HG03103 (cell line): ENCODE data around the gene FAM20C.

Experiments
- ATAC-seq: cut with Tn5 transposase; IDR thresholded peaks from one replicate; pipeline ENCODE4 v1.9.1; 2021; ENCODE audit warnings: low read depth; ENCODE audit not compliant: unreplicated experiment

Gene FAM20C

GRCh38 chr7:265998-266850 is 73.9 kb downstream of the FAM20C start:
- no peak for ATAC-seq

- no peak for ATAC-seq
Measured at GRCh38 chr7:266851-267840, 74.8 kb downstream of the FAM20C start.

GRCh38 chr7:268991-269390 is 76.6 kb downstream of the FAM20C start:
- ATAC-seq: no peak

- ATAC-seq: no peak
Measured at GRCh38 chr7:269721-270120, 77.3 kb downstream of the FAM20C start.

- ATAC-seq: no peak
Measured at GRCh38 chr7:270351-270983, 78.1 kb downstream of the FAM20C start.

- ATAC-seq: no peak
Measured at GRCh38 chr7:271266-272107, 79.1 kb downstream of the FAM20C start.

GRCh38 chr7:272108-272615 is 79.8 kb downstream of the FAM20C start:
- no peak for ATAC-seq

- ATAC-seq: no peak
Measured at GRCh38 chr7:272631-273030, 80.3 kb downstream of the FAM20C start.

GRCh38 chr7:273327-273726 is 81.0 kb downstream of the FAM20C start:
- ATAC-seq: no peak

GRCh38 chr7:274266-274665 is 81.9 kb downstream of the FAM20C start:
- ATAC-seq: no peak

- no peak for ATAC-seq
Measured at GRCh38 chr7:276230-276835, 84.0 kb downstream of the FAM20C start.

- no peak for ATAC-seq
Measured at GRCh38 chr7:277228-277627, 84.9 kb downstream of the FAM20C start.

- no peak for ATAC-seq
Measured at GRCh38 chr7:278081-278480, 85.7 kb downstream of the FAM20C start.

- ATAC-seq: no peak
Measured at GRCh38 chr7:279821-280220, 87.5 kb downstream of the FAM20C start.

GRCh38 chr7:280461-280860 is 88.1 kb downstream of the FAM20C start:
- ATAC-seq: no peak

GRCh38 chr7:281637-282036 is 89.3 kb downstream of the FAM20C start:
- no peak for ATAC-seq

- ATAC-seq: no peak
Measured at GRCh38 chr7:282621-283020, 90.2 kb downstream of the FAM20C start.

GRCh38 chr7:284762-285722 is 92.7 kb downstream of the FAM20C start:
- no peak for ATAC-seq
